Myocyte (in vitro differentiated cells): ENCODE results near the gene CFAP221. TPM values are rescaled to one million over a fixed set of nuclear protein-coding genes. Genes with fewer than 3 reads are reported as not detected.
"Not testable (repeated sequence)": the region's sequence is repeated elsewhere in the genome, so short reads cannot be mapped to it uniquely, and the experiment has no call there.

Source experiments
- DNase-seq: peaks from one replicate; pipeline ENCODE4 v3.0.0-alpha.2; 2012; ENCODE audit warnings: low read depth
- total RNA-seq: library from RNA; depleted of rRNA; stranded (reverse); fragments of >200 nt; gene quantifications from 2 replicates; pipeline ENCODE4 v1.2.3, GENCODE V29; 2014

Gene CFAP221
- total RNA-seq, 1 donor from 2014 or later, result not detected

DNA sequence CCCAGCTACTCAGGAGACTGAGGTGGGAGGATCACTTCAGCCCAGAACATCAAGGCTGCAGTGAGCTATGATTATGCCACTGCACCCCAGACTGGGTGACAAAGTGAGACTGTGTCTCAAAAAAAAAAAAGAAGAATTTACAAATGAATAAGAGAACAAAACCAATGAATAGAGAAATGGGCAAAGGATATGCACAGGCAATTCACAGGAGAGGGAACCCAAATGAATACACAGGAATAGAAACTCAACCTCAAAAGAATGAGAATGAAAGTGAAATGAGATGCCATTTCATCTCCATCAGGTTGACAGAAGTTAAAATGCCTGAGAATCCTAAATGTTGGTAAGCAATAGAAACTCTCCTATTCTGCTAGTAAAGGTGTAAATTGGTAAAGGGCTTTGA lies 40.2 kb downstream of the CFAP221 start:
- DNase-seq, result no peak

- no peak for DNase-seq
Measured at GRCh38 chr2:119586085-119586484, 41.8 kb downstream of the CFAP221 start.

DNA sequence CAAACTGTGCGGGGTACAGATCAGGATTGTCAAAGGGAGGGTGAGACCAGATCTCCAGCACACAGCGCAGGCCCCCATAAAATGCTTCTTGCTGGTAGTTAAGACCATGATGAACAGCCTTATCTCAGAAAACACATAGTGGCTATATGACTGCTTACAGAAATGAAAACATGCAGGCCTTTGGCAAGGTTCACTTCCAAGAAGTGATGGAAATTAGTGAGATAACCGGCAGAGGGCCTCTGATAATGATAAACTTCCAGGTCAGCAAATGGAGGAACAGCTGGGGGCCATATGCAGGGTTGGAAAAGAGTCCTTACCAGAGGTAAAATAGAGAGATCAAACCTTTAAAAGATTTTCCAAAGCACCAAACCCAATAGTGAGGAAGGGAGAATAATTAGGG lies 46.6 kb downstream of the CFAP221 start:
- no peak for DNase-seq

- DNase-seq, result no peak
Measured at GRCh38 chr2:119591523-119591922, 47.3 kb downstream of the CFAP221 start.

GRCh38 chr2:119592436-119592835 lies 48.2 kb downstream of the CFAP221 start:
- no peak for DNase-seq

- no peak for DNase-seq
Measured at GRCh38 chr2:119596638-119597037, 52.4 kb downstream of the CFAP221 start.

DNA sequence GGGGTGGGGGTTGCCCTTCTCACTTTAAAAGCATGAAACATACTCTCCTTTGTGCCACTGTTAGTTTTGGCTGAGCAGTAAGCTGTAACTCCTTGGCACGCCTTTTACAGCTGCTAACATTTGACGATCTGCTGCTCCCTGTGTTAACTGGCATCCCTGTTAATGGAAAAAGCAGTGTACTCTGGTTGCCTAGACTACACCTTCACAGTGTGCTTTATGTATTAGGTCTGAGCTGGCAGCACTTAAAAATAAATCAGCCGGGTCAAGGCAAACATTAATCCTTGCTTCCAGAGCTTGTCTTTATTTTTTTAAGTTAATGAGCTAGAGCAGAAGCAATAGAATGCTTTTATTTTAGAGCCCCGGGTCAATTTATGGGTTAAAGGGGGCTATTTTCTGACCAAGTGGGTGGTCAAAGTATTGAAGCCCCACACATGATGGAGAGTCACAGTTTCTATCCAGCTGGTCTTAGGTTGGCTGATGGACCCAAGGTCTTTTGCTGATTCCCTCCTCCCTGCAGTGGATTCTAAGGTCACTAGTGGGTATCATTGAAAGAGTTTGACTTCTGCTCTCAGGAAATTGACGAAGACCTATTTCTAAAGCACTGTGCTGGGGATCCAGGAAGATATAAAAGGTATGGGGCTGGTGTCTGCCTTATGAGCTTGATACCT lies 54.5 kb downstream of the CFAP221 start:
- peak; percentile 3 for DNase-seq

DNA sequence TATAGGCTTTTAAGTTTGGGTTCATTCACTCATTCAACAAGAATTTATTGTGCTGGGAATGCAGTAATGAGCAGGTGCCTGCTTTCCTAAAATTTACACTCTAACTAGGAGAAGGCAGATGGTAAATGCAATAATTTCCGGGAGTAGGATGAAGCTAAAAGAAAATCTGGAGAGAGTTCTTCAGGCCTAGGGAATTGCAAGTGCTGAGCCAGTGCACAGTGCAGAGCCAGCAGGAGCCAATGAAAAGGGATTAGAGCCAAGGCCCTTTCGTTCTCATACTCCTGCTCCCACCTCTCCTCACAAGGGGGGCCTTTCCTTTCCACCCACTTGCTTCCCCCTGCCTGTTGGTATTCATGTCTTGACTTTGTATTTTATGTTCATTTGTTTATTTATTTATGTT lies 55.1 kb downstream of the CFAP221 start:
- no peak for DNase-seq

- DNase-seq, result no peak
Measured at GRCh38 chr2:119605096-119605495, 60.8 kb downstream of the CFAP221 start.

GRCh38 chr2:119606674-119607073 lies 62.4 kb downstream of the CFAP221 start:
- DNase-seq, result no peak

- no peak for DNase-seq
Measured at GRCh38 chr2:119608553-119608952, 64.3 kb downstream of the CFAP221 start.

DNA sequence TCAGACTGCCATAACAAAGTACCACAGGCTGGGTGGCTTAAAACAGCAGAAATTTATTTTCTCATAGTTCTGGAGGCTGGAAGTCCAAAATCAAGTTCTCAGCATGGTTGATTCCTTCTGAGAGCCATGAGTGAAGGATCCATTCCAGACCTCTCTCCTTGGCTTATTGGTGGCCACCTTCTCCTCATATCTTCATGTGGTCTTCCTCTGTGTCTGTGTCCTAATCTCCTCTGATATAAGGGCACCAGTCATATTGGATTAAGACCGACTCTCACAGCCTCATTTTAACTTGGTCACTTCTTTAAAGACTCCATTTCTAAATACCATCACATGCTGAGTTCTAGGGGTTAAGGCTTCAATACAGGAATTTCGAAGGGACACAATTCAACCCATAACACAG lies 65.1 kb downstream of the CFAP221 start:
- no peak for DNase-seq

DNA sequence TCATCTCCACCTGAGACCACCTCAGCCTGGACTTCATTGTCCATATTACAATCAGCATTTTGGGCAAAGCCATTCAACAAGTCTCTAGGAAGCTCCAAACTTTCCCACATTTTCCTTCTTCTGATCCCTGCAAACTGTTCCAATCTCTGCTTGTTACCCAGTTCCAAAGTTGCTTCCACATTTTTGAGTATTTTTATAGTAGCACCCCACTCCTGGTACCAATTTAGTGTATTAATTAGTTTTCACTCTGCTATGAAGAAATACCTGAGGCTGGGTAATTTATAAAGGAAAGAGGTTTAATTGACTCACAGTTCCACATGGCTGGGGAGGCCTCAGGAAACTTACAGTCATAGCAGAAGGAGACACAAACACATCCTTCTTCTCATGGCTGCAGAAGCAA lies 69.9 kb downstream of the CFAP221 start:
- not testable (repeated sequence) for DNase-seq

DNA sequence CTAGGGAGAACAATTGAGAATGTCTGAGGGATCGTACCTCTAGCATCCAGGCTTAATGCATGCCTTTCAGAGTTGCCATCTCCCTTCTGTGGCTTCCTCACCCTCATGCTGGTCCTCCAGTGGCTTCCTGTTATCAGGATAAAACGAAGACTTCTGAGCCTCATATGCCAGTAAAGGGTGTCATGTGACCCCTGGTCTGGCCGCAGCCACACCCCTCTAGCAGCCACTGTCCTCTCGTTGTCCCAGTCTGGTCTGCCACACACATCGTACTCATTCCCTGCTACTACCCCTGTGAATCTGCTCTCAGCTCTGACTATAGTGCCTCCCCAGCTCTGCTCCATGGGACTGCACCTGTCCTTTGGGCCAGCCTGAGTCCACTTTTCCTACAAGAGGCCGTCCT lies 72.2 kb downstream of the CFAP221 start:
- no peak for DNase-seq

DNA sequence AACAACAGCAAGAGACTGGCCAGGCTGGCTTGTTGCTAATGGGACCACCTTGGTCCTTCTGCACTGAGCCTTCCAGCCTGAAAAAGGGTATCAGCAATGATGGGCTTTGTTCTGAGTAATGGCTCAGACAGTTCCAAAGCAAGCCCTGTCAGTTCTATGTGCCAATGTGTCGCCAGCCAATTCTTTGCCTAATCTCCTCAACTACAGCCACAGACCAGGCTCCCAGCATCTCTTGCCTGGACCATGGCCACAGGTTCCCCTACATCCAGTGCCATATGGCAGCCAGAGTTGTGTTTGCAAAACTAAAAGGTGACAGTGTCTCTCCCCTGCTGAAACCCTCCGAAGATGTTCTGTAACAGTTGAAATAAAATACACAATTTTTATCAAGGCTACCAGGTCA lies 73.2 kb downstream of the CFAP221 start:
- DNase-seq, result no peak

DNA sequence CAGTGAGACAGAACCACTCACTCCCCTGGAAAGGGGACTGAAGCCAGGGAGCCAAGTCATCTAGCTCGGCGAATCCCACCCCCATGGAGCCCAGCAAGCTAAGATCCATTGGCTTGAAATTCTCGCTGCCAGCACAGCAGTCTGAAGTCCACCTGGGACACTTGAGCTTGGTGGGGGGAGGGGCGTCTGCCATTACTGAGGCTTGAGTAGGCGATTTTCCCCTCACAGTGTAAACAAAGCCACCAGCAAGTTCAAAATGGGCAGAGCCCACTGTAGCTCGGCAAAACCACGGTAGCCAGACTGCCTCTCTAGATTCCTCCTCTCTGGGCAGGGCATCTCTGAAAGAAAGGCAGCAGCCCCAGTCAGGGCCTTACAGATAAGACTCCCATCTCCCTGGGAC lies 74.5 kb downstream of the CFAP221 start:
- not testable (repeated sequence) for DNase-seq

- DNase-seq, result no peak
Measured at GRCh38 chr2:119625226-119625625, 81.0 kb downstream of the CFAP221 start.

DNA sequence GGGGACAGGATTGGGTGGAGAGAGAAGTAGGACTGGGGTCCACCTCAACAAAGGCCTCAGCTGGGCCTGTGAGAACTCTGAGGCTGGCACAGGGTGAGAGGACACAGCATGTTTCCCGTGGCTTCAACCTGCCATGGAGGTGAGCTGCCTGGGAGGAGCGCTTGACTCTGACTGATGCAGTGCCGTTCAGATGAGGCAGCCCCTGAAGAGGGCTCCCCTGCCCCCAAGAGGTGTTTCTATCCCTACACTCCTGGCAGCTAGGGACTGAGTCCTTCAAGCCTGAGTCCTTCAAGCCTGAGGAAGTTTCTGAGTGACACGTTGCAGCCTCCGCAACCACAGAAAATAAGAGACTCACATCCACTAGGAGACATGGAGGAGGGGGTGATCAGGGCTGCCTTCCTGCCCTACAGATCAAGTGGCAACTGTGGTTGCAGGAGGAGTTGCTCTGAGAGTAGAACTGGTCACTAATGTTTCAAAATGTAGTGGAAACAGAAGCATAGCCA lies 85.1 kb downstream of the CFAP221 start:
- no peak for DNase-seq

- no peak for DNase-seq
Measured at GRCh38 chr2:119630121-119630520, 85.9 kb downstream of the CFAP221 start.

- no peak for DNase-seq
Measured at GRCh38 chr2:119637371-119637770, 93.1 kb downstream of the CFAP221 start.

DNA sequence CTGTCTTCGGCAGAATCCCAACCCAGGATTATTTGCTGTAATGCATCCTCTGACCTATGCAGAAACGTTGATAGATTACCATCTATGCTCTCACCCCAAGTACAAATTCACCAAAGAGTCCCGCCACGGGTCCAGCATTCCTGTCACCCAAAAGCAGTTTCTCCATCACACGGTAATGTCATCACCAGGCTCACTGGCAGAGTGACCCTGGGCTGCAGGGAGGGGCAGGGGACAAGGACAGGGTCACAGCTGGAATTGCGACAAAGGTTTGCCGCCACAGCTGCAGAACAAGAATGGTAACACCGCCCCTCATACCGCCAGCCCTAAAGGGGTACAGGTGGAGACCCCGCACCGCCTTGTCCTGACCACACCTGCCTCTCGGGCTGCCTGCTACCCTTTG lies 94.0 kb downstream of the CFAP221 start:
- no peak for DNase-seq

DNA sequence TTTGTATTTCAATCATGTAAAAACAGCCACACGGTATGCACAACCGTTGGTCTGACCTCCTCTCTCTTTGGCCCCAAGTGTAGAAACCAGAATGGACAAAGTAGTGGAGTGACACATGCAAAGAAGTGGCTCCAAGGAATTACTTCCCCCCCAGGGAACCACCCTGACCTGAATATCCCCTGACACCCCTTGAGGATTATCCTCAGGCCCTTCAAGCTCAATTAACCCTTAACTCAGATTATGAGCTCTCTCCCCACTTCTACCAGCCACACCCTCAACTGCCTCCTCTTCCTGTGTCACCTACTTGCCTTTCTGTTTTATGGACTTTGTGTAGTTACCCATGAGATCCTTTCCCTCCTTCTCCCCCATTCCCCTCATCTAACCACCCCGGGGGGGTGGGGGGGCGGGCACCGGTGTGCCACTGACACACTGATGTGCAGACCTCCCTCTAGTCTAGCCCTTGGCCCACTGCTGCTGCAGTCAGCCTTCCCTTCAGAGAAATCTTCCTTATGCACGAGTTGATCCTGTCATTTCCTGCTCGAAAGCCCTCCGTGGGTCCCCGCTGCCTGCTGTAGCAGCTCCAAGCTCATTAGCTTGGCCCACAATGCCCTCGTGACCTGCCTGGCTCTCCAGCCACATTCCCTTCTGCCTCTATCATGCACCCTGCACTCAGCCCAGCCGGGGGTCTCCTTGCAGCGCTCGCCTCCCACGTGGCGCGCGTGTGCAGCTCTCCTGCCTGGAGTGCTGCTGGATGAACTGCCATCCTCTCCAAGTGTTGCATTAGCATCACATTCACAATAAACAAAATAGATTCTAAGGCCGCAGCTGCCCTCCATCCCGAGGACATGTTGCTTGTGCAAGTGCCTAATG lies 94.7 kb downstream of the CFAP221 start:
- no peak for DNase-seq
